HG03045 (cell line): ENCODE results near the gene TEDDM1.
"Not testable (repeated sequence)": the region's sequence is repeated elsewhere in the genome, so short reads cannot be mapped to it uniquely, and the experiment has no call there.

Source experiments
- ATAC-seq: cut with Tn5 transposase; IDR thresholded peaks from one replicate; pipeline ENCODE4 v1.9.1; 2021; ENCODE audit warnings: mild to moderate bottlenecking, moderate library complexity; ENCODE audit not compliant: unreplicated experiment

Gene TEDDM1

GRCh38 chr1:182381962-182382819, 18.3 kb downstream of the TEDDM1 start:
- ATAC-seq, result no peak

GRCh38 chr1:182380199-182380598, 20.3 kb downstream of the TEDDM1 start:
- no peak for ATAC-seq

GRCh38 chr1:182379781-182380180, 20.7 kb downstream of the TEDDM1 start:
- not testable (repeated sequence) for ATAC-seq

DNA sequence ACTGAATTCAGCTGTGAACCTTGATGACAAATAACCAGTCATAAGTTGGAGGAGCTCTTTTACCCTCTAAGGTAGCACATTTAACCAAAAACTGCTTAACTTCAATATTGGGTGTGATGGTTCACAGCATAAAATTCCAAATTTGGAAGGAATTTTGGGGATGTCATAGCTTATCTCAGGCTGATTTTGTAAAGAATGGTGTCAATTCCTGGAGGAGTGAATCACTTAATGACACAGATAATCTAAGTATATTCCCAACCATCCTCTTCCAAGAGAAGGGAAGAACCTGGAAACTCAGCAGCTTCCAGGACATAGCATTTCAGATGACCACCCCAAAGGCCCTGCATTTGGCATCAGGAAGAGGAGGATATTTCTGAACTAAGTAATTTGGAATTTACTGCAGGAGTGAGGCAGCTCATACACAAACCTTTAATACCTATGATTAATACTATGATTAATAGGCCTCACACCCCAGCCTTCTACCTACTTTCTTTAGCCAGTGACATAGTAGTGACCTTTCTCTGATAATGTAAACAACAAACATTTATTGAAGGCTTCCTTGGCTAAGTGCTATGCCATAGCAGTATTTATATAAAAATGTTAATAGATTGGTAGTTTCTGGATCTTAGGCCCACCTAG, 23.4 kb downstream of the TEDDM1 start:
- ATAC-seq, result no peak

DNA sequence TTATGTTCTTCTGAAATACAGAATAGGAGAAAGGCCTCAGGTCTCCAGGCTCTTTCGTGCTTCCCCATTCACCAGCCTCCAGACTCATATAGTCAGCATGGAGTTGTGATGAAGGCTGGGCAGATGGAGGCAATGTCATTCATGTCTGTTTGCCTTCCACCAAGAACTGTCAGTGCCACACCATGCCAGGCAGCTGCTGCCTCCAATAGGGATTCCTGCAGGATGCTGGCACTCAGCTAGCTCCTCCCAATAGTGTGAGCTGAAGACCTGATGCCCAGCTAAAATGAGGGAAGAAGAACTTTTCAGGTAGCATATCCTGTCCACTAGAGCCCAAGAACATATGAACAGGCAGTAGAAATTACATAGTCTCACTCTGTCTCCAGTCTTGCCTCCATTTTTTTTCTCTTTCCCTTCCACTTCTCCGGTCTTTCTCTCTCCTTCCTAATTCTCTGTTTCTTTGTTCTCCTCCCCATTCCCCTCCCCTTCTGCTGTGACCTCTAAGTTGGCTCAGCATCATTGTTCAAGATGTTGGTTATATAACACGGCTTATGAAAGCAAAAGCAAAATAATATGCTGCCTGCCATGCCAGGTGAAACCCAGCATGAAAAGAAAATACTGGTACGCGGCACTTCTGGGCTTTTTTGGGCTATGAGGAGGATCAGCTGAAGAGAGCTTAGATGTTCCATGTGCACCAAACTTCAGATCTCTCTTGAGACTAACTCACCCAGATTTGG, 26.2 kb downstream of the TEDDM1 start:
- no peak for ATAC-seq

DNA sequence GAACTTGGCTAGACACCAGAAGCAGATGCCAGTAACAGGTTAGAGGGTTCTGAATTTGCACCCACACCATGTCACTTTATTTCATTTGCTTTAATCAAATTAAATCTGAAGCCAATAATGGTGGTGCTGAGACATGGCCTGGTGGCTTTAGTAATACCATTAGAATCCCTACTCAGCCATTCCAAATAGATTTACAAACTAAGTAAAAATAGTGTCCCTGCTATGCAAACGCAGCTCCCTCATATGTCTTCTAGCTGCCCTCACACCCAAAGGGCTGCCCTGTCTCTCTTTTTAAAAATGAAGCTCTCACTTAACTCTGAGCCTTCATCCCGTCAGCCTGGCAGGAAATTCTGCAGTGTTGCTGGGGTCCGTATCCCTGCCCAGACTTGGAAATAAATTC, 29.9 kb downstream of the TEDDM1 start:
- ATAC-seq, result no peak

DNA sequence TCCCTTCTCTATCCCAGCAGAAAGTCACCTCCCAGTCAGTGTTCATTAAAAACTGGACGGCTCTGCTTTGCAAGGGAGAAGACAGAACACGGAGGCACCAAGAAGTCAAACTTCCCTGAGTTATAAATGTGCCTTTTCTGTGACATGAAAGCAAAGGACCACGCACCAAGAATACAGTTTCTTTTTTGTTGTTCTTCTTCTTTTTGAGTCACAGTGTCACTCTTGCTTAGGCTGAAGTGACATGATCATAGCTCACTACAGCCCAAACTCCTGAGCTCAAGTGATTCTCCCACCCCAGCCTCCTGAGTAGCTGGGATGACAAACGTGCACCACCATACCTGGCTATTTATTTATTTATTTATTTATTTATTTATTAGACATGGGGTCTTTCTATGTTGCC, 31.6 kb downstream of the TEDDM1 start:
- ATAC-seq, result no peak

DNA sequence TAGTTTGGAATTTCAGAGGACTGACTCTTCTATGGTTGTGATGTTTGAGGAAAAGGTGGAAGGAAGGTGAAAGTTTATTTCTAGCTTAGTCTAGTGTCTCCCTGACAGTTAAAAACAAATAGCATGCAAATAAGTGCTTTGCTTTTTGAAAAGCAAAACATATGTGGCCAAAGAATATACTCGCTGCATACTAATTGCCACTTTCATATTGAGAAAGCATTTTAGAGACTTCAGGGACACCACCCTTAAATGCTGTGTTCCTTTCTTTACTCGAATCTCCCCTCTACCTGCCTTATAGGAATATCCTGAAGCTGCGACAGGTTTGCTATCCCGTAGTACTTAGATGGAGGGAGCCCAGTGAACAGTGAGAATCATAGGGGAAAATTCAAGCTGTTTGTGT, 32.1 kb downstream of the TEDDM1 start:
- ATAC-seq, result no peak

- no peak for ATAC-seq
Observed at GRCh38 chr1:182367926-182368325, 32.5 kb downstream of the TEDDM1 start.

DNA sequence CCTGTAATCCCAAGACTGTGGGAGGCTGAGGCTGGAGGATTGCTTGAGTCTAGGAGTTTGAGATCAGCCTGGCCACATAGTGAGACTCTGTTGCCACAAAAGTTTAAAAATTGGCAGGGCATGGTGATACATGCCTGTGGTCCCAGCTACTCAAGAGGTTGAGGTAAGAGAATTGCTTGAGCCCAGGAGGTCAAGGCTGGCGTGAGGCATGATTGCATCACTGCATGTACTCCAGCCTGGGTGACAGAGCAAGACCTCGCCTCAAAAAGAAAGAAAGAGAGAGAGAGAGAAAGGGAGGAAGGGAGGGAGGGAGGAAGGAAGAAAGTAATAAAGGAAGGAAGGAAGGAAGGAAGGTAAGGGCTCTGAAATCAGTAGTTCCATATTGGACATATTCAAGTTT, 33.9 kb downstream of the TEDDM1 start:
- ATAC-seq, result no peak

DNA sequence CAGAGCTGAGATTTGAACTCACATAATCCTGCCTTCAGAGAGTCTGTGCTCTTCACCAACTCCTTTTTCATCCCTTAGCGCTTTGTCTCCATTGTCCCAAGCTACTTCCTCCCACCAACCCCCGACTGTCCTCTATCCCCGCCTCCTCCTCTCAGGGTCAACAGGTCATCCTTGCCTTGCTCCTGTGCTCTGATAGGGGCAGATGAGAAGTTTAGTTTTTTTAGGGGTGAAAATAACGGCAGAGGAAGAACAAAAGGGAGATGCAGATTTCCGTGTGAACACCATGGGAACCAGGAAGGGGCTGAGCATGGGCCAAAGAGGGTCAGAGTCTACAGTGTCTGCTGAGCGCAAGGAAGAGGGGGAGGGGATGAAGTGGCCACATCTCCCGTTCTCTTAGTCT, 40.8 kb downstream of the TEDDM1 start:
- no peak for ATAC-seq

- ATAC-seq, result no peak
Observed at GRCh38 chr1:182357913-182358312, 42.6 kb downstream of the TEDDM1 start.

- ATAC-seq, result no peak
Observed at GRCh38 chr1:182357171-182357570, 43.3 kb downstream of the TEDDM1 start.

DNA sequence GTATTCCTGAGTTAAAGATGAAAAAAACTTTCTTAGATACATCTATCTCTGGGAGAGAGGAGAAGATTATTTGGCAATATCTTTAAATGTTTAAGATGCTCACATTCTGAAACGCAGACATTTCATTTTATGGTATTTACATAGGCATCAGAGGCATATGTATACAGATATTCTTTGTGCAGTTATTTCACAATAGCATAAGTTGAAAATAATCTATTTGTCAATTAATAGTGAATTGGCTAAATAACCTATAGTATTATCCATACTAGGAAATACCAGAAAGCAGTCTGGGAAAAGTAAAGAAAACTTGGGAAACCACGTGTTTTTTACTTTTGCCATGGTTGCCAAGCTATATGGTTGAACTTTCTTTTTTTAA, 44.8 kb downstream of the TEDDM1 start:
- no peak for ATAC-seq

DNA sequence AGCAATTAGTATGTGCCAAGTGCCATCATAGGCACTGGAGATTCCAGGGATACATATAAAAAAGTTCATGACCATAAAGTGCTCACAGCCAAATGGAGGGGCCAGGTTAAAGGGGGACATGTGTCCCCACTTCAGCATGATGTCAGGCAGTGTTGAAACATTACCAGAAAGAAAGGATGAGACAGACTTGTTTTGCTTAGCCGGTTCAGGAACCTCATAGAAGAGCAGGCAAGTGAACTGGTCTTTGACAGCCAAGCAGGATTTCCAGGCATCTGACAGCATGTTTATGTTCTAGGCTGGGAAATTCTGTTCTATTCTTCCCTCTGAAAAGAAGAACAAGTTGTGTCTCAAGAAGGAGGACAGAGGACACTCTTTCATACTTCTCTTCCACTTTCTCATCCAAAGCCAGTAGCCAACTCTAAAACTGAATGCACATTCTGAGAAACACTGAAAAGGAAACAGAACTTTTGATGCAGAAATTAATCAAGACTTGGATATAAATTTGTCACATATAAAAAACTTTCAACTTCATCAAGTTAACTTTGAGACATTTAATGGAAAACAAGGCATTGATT, 48.6 kb downstream of the TEDDM1 start:
- ATAC-seq, result no peak

DNA sequence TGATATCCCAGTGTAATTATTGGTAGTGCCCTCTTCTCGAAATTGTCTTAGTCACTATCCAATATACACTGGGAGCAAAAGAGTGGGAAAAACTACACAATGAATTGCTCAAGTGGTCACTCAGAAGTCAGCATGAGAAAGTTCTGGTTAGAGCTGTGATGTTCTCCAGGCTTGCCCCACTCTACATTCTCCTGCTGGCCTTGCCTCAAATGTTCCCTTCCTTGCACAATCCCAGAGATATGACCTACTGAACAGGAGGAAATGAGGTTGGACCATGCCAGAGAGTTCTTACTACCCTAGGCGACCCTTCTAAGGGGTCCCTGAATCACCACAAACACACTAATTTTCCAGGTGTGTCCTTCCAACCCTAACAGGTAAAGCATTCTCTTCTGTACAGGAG, 49.6 kb downstream of the TEDDM1 start:
- ATAC-seq, result no peak

DNA sequence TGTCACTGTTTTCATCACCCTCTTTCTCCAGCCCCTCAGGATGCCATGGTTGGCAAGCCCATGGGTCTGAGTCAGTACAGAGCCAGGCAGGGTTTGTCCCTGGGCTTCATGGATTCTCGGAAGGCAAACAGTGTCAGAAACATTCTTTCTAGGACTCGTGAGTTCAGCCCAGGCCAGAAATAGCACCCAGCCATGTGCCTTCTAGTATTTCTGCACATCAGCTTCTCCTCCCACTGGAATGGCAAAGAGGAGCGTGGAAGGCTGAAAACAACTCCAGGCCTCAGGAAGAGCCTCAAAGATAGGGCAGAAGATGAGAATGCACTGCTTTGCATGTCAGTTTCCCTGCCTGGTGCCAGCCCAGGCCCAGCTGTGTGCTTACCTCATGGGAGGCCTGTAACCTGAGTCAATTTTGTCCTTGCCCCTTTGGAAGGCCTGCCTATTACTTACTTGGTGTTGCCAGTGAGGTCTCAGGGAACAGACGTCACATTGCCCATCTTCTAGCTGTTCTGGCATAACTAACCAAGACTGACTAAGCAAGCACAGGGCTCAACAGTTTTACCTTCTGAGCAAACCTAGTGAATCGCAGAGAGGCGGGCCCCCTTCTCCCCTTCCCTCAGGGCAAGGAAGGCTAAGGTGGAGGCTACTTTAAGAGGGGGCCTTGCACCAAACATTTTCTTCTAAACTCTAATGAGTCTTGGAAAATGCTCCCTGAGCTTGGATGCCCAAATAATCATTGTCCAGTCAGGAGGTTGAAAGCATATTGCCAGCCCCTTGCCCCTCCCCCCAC, 51.3 kb downstream of the TEDDM1 start:
- no peak for ATAC-seq
